GM12878 (cell line): ENCODE measurements around the gene PPM1E. TPM values are rescaled to one million over a fixed set of nuclear protein-coding genes. Genes with fewer than 3 reads are reported as not detected.

Source experiments
- ATAC-seq: fragments of 200-7000 bp; cut with Tn5 transposase; 3 replicates; pipeline ENCODE4 v1.9.1; 2020; ENCODE audit warnings: mild to moderate bottlenecking, moderate library complexity
- BruUV-seq: library from RNA; stranded (reverse); fragments of 400-500 nt; replicated peaks from 2 replicates; lab custom pipeline; 2021; lab: Mats Ljungman, UMichigan
- CTCF ChIA-PET: fragments of 300-600 bp; sonication (Branson Sonifier 250); formaldehyde crosslinking; extraction: SDS; loops from one replicate; lab custom pipeline; 2021; ENCODE audit warnings: inconsistent platforms; lab: Yijun Ruan, JAX
- POLR2A ChIA-PET: fragments of 350-600 bp; formaldehyde crosslinking; extraction: SDS; loops from one replicate; lab custom pipeline; 2021; ENCODE audit warnings: inconsistent platforms; lab: Charles Lee
- RAD21 ChIA-PET: fragments of 300-600 bp; sonication (Branson Sonifier 250); formaldehyde crosslinking; loops from one replicate; lab custom pipeline; 2023; ENCODE audit warnings: antibody characterized with exemption; ENCODE audit not compliant: unreplicated experiment; lab: Charles Lee
- SMC1A ChIA-PET: fragments of 300-600 bp; sonication (Branson Sonifier 250); formaldehyde crosslinking; loops from one replicate; lab custom pipeline; 2023; ENCODE audit not compliant: unreplicated experiment, uncharacterized antibody; lab: Charles Lee
- DNase-seq: peaks from one replicate; pipeline ENCODE4 v3.0.0-alpha.2; 2011; ENCODE audit warnings: low read depth, low spot score
- FAIRE-seq: peaks from 3 replicates; lab custom pipeline; 2011; peaks lifted over from hg19 to GRCh38; lab: Jason Lieb, UNC
- H2AFZ ChIP-seq: 2 replicates; pipeline ENCODE4 v1.6.0; 2011; ENCODE audit warnings: low read depth, low read length, control low read depth; ENCODE audit not compliant: control insufficient read depth
- H3K27ac ChIP-seq: 2 replicates; pipeline ENCODE4 v1.5.1; 2011; ENCODE audit warnings: control low read depth; ENCODE audit not compliant: control insufficient read depth, insufficient read depth
- H3K27me3 ChIP-seq, 2 experiments: replicated peaks in 1 of 2; 2 replicates each; pipeline versions ENCODE4 v1.6.0 to v1.6.1; 2011; ENCODE audit warnings: low read length in 1 of 2; ENCODE audit not compliant: control insufficient read depth in 2 of 2, insufficient read depth in 2 of 2
- H3K36me3 ChIP-seq, 2 experiments: 2 replicates each; pipeline ENCODE4 v1.5.1; 2011; ENCODE audit warnings: low read length in 1 of 2; ENCODE audit not compliant: control insufficient read depth in 2 of 2, insufficient read depth in 2 of 2
- H3K4me1 ChIP-seq: 2 replicates; pipeline ENCODE4 v1.6.1; 2011; ENCODE audit warnings: mild to moderate bottlenecking, low read length, moderate library complexity, mixed read lengths; ENCODE audit not compliant: control insufficient read depth, insufficient read depth
- H3K4me2 ChIP-seq: 2 replicates; pipeline ENCODE4 v1.6.0; 2011; ENCODE audit warnings: control low read depth; ENCODE audit not compliant: control insufficient read depth, insufficient read depth
- H3K4me3 ChIP-seq: fragments of 200-600 bp; sonication (generic); 2 replicates; pipeline ENCODE4 v1.5.1; 2016
- H3K79me2 ChIP-seq: 2 replicates; pipeline ENCODE4 v1.6.0; 2011; ENCODE audit warnings: low read length; ENCODE audit not compliant: control insufficient read depth, insufficient read depth
- H3K9ac ChIP-seq: 2 replicates; pipeline ENCODE4 v1.8.0; 2011; ENCODE audit warnings: low read length, control low read depth, mixed read lengths; ENCODE audit not compliant: control insufficient read depth, insufficient read depth
- H3K9me3 ChIP-seq: replicated peaks from 3 replicates; pipeline ENCODE4 v1.5.1; 2011; ENCODE audit warnings: mild to moderate bottlenecking, low read length; ENCODE audit not compliant: control insufficient read depth, insufficient read depth
- H4K20me1 ChIP-seq: 2 replicates; pipeline ENCODE4 v1.6.0; 2011; ENCODE audit not compliant: control insufficient read depth, insufficient read depth
- CTCF ChIP-seq, 3 experiments: IDR thresholded peaks in 2 of 3; conservative IDR thresholded peaks in 1 of 3; 2 replicates each; pipeline ENCODE4 v1.5.1; 2011; ENCODE audit warnings: low read depth in 3 of 3, low read length in 3 of 3, mild to moderate bottlenecking in 3 of 3, control low read depth in 2 of 3, moderate library complexity in 2 of 3, inconsistent platforms in 1 of 3, mixed read lengths in 1 of 3; ENCODE audit not compliant: control insufficient read depth in 2 of 3, insufficient read depth in 1 of 3; ENCODE audit errors: extremely low read depth in 1 of 3
- ETV6 ChIP-seq, 2 experiments: fragments of 450-650 bp in 1 of 2; IDR thresholded peaks in 1 of 2; conservative IDR thresholded peaks in 1 of 2; 2 replicates each; pipeline ENCODE4 v1.6.1; 2014; ENCODE audit warnings: antibody characterized with exemption in 1 of 2, borderline replicate concordance in 1 of 2, low read depth in 1 of 2, mild to moderate bottlenecking in 1 of 2, moderate library complexity in 1 of 2
- KDM1A ChIP-seq: fragments of 200-600 bp; sonication (generic); IDR thresholded peaks from 2 replicates; pipeline ENCODE4 v1.6.1; 2016; ENCODE audit warnings: borderline replicate concordance
- MXI1 ChIP-seq: fragments of 150-350 bp; IDR thresholded peaks from 2 replicates; pipeline ENCODE4 v1.6.1; 2011; ENCODE audit warnings: low read depth, mild to moderate bottlenecking, inconsistent platforms, low read length, improper control_type of control experiment
- RUNX3 ChIP-seq: IDR thresholded peaks from 2 replicates; pipeline ENCODE4 v1.6.1; 2012; ENCODE audit warnings: low read length, inconsistent platforms
- SMAD5 ChIP-seq: IDR thresholded peaks from 2 replicates; pipeline ENCODE4 v1.6.1; 2016; ENCODE audit warnings: antibody characterized with exemption, low read depth
- SMC3 ChIP-seq: IDR thresholded peaks from 2 replicates; pipeline ENCODE4 v1.6.1; 2011; ENCODE audit warnings: low read length, improper control_type of control experiment, borderline replicate concordance
- ZNF384 ChIP-seq: IDR thresholded peaks from 2 replicates; pipeline ENCODE4 v1.6.1; 2012; ENCODE audit warnings: low read depth, mild to moderate bottlenecking, low read length, improper control_type of control experiment, borderline replicate concordance
- WGBS: methylation state at CpG from one replicate; pipeline ENCODE4 v1.1.6; 2016; ENCODE audit warnings: low lambda C conversion rate; ENCODE audit not compliant: insufficient replicate concordance, insufficient coverage; ENCODE audit errors: missing lambda C conversion rate; 5-methylcytosine and 5-hydroxymethylcytosine counted together
- in situ Hi-C: fragments of 300-500 bp; cut with MboI; formaldehyde crosslinking; loops from 9 replicates; pipeline ENCODE4 v1.14.3; 2018; ENCODE audit warnings: mixed read lengths
- intact Hi-C: fragments of 100-400 bp; cut with micrococcal nuclease; formaldehyde crosslinking; loops from one replicate; pipeline ENCODE4 v1.14.2; 2022; ENCODE audit not compliant: unreplicated experiment
- polyA plus RNA-seq, 11 experiments: library from polyadenylated mRNA; depleted of rRNA in 4 of 11; unstranded in 6 of 11; stranded (reverse) in 5 of 11; fragments of >200 nt; fragmentation: Nextera tagmentation in 4 of 11; fragmentation: Illumina TruSeq in 1 of 11; extraction: Ambion mirVana in 4 of 11; extraction: Trizol in 1 of 11; gene quantifications; 1 replicate in 1 of 11; 2 replicates in 10 of 11; pipeline versions ENCODE4 v1.2.1 to v1.2.3, GENCODE V29; 2011 to 2016; ENCODE audit warnings: inconsistent platforms in 2 of 11, missing spikeins in 2 of 11, low read depth in 1 of 11
- total RNA-seq, 4 experiments: library from RNA; depleted of rRNA in 3 of 4; stranded (reverse); fragments of >200 nt in 3 of 4; fragmentation: Illumina TruSeq in 1 of 4; extraction: Trizol in 1 of 4; gene quantifications; 2 replicates each; pipeline versions ENCODE4 v1.2.1 to v1.2.3, GENCODE V29; 2013 to 2021
- TF ChIP-seq, protein P1 (sequence below): fragments of 450-650 bp; IDR thresholded peaks from 2 replicates; pipeline ENCODE4 v1.6.1; 2017; ENCODE audit warnings: low read depth, mild to moderate bottlenecking, moderate library complexity
- TF ChIP-seq, protein P2 (sequence below): fragments of 450-650 bp; IDR thresholded peaks from 2 replicates; pipeline ENCODE4 v1.6.1; 2017; ENCODE audit warnings: mild to moderate bottlenecking, moderate library complexity
- TF ChIP-seq, protein P3 (sequence below): IDR thresholded peaks from 2 replicates; pipeline ENCODE4 v1.6.1; 2012; ENCODE audit warnings: low read length, inconsistent platforms

Gene PPM1E
- total and polyA plus RNA-seq, 10 of the 15 experiments (the other 5 are each of a cell fraction or from before 2014, with no cell fraction given) = 0.07 to 0.28 (median 0.16) TPM

DNA sequence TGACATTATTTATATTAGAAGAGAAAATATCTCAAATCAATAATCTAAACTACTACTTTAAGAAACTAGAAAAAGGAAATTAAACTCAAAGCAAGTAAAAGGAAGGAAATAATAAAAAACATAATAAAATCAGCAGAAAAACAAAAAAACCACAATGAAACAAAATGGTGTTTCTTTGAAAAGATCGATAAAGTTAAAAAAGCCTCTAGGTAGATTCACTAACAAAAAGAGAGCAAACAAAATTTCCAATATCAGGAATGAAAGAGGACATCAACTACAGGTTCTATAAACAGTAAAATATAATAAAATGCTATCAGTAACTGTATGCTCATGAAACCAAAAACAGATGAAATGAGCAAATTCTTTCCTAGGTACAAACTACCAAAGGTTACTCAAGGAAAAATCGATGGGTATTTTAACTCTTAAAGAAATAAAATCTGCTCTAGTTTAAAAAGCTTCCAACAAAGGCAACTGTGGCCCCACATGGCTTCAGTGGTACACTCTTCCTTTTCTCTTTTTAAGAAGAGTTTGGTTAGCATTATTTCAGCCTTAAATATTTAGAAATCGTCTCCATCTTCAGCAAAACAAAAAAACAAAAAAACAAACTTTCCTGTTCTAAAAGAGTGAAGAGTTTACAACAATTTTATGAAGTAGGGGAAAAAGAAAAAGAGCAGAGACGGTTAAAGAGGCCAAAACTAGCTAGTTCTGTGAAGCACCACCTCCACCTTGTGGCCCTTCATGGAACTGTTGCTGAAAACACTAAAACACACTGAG lies 248.9 kb downstream of the PPM1E start:
- Histone ChIP-seq H3K27ac (no peak overlapping the region), H3K4me1 (peaks cover 18% of the 10 kb centered on the region), H4K20me1 (no peaks in the 10 kb centered on the region), H3K4me2 (no peak overlapping the region), H2AFZ (peak overlapping the region; percentile 57), H3K9me3 (no peaks in the 10 kb centered on the region), H3K4me3 (no peak overlapping the region), H3K36me3 (0 out of 4 replicates have a peak, but pooled peaks cover 0 to 2% of the 10 kb centered on the region in 2 experiments), H3K27me3 (no peaks in the 10 kb centered on the region), H3K9ac (no peak overlapping the region), H3K79me2 (no peaks in the 10 kb centered on the region; the same call in 1 of the 2 replicates)
- FAIRE-seq (peak; percentile 97), ATAC-seq (peak; percentile 55), DNase-seq (peak; percentile 48)
- in situ Hi-C loops (loop anchor here (5.0 kb wide), 3 partner anchors 292 to 482 kb away; no protein-coding TSS in a partner anchor), intact Hi-C loops (loop anchor here (1.0 kb wide), 5 partner anchors 44 to 486 kb away; no protein-coding TSS in a partner anchor)
- ChIA-PET SMC1A (interaction anchor here (0.6 to 6.0 kb wide), 36 partner anchors 12 to 621 kb away, joined by 3 to 62 read pairs (median 4); partner anchors contain the start of genes PRR11 and SKA2), CTCF (interaction anchor here (0.5 to 6.6 kb wide), 35 partner anchors 10 to 693 kb away, joined by 3 to 110 read pairs (median 6); no protein-coding TSS in a partner anchor), RAD21 (interaction anchor here (0.5 to 5.0 kb wide), 32 partner anchors 12 to 687 kb away, joined by 3 to 71 read pairs (median 4); no protein-coding TSS in a partner anchor), POLR2A (interaction anchor here (0.5 to 1.3 kb wide), 7 partner anchors 45 to 486 kb away, joined by 3 to 6 read pairs (median 4); partner anchors contain the start of gene GDPD1)
- 12% methylated on average over 4 of the region's 4 CpGs for WGBS
- BruUV-seq = no TSS peak
- TF ChIP-seq ZNF384 = no peak
- TF ChIP-seq ETV6 (conservative IDR thresholded peaks at IDR 0.05 in 1 of 2, IDR thresholded peaks at IDR 0.05 in 1 of 2; ENCODE audit: borderline replicate concordance in 1 of 2, low read depth in 1 of 2) = peak in 1 of 2 experiments; percentile 99; a peak in 1 of 4 replicates
- no peak for TF ChIP-seq KDM1A
- no peak for TF ChIP-seq MXI1
- TF ChIP-seq, protein P1, sequence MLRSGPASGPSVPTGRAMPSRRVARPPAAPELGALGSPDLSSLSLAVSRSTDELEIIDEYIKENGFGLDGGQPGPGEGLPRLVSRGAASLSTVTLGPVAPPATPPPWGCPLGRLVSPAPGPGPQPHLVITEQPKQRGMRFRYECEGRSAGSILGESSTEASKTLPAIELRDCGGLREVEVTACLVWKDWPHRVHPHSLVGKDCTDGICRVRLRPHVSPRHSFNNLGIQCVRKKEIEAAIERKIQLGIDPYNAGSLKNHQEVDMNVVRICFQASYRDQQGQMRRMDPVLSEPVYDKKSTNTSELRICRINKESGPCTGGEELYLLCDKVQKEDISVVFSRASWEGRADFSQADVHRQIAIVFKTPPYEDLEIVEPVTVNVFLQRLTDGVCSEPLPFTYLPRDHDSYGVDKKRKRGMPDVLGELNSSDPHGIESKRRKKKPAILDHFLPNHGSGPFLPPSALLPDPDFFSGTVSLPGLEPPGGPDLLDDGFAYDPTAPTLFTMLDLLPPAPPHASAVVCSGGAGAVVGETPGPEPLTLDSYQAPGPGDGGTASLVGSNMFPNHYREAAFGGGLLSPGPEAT = 0 out of 2 replicates have a peak, but pooled peaks have one; percentile 22
- TF ChIP-seq, protein P2, sequence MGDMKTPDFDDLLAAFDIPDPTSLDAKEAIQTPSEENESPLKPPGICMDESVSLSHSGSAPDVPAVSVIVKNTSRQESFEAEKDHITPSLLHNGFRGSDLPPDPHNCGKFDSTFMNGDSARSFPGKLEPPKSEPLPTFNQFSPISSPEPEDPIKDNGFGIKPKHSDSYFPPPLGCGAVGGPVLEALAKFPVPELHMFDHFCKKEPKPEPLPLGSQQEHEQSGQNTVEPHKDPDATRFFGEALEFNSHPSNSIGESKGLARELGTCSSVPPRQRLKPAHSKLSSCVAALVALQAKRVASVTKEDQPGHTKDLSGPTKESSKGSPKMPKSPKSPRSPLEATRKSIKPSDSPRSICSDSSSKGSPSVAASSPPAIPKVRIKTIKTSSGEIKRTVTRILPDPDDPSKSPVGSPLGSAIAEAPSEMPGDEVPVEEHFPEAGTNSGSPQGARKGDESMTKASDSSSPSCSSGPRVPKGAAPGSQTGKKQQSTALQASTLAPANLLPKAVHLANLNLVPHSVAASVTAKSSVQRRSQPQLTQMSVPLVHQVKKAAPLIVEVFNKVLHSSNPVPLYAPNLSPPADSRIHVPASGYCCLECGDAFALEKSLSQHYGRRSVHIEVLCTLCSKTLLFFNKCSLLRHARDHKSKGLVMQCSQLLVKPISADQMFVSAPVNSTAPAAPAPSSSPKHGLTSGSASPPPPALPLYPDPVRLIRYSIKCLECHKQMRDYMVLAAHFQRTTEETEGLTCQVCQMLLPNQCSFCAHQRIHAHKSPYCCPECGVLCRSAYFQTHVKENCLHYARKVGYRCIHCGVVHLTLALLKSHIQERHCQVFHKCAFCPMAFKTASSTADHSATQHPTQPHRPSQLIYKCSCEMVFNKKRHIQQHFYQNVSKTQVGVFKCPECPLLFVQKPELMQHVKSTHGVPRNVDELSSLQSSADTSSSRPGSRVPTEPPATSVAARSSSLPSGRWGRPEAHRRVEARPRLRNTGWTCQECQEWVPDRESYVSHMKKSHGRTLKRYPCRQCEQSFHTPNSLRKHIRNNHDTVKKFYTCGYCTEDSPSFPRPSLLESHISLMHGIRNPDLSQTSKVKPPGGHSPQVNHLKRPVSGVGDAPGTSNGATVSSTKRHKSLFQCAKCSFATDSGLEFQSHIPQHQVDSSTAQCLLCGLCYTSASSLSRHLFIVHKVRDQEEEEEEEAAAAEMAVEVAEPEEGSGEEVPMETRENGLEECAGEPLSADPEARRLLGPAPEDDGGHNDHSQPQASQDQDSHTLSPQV = peak; percentile 31; the same call in 1 of the 2 replicates
- peak; percentile 94 for TF ChIP-seq SMC3
- peak; percentile 18; the same call in 1 of the 2 replicates for TF ChIP-seq RUNX3
- peak; percentile 91 to 93 (median 92) for TF ChIP-seq CTCF (IDR thresholded peaks at IDR 0.05 in 2 of 3, conservative IDR thresholded peaks at IDR 0.05 in 1 of 3; ENCODE audit: control insufficient read depth in 2 of 3, extremely low read depth in 1 of 3, insufficient read depth in 1 of 3, low read depth in 3 of 3, low read length in 3 of 3)
- TF ChIP-seq SMAD5 = no peak
- TF ChIP-seq, protein P3, sequence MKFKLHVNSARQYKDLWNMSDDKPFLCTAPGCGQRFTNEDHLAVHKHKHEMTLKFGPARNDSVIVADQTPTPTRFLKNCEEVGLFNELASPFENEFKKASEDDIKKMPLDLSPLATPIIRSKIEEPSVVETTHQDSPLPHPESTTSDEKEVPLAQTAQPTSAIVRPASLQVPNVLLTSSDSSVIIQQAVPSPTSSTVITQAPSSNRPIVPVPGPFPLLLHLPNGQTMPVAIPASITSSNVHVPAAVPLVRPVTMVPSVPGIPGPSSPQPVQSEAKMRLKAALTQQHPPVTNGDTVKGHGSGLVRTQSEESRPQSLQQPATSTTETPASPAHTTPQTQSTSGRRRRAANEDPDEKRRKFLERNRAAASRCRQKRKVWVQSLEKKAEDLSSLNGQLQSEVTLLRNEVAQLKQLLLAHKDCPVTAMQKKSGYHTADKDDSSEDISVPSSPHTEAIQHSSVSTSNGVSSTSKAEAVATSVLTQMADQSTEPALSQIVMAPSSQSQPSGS = peak; percentile 45; the same call in 1 of the 2 replicates
